Hepatocyte (in vitro differentiated cells): Measurements from ENCODE around the gene TMEM45A.
"Not testable (repeated sequence)": the region's sequence is repeated elsewhere in the genome, so short reads cannot be mapped to it uniquely, and the experiment has no call there.

Source experiments
- CTCF ChIP-seq: fragments of 200-600 bp; sonication (generic); IDR thresholded peaks from 2 replicates; pipeline ENCODE4 v1.5.1; 2016; ENCODE audit warnings: antibody characterized with exemption, mild to moderate bottlenecking; ENCODE audit not compliant: poor library complexity
- EZH2 ChIP-seq: fragments of 200-600 bp; sonication (generic); IDR thresholded peaks from 2 replicates; pipeline ENCODE4 v1.6.1; 2016; ENCODE audit warnings: antibody characterized with exemption, mild to moderate bottlenecking, borderline replicate concordance
- EZH2phosphoT487 ChIP-seq: fragments of 200-600 bp; sonication (generic); IDR thresholded peaks from one replicate; pipeline ENCODE4 v1.6.1; 2018; ENCODE audit warnings: antibody characterized with exemption, mild to moderate bottlenecking, low read depth, moderate library complexity; ENCODE audit not compliant: unreplicated experiment, severe bottlenecking

GRCh38 chr3:100509818-100510217 is 17.4 kb downstream of the TMEM45A start:
- not testable (repeated sequence) for TF ChIP-seq CTCF, EZH2, EZH2phosphoT487
